Measurements from ENCODE around the gene ACTG1.

GRCh38 chr17:81540676-81541027 is 28.1 kb upstream of the ACTG1 start:
- TF ChIP-seq CTCF (IDR thresholded peaks at IDR 0.05): no peak
- TF ChIP-seq POLR2A (IDR thresholded peaks at IDR 0.05): no peak
